ENCODE measurements around the gene BRCA2. TPM values are rescaled to one million over a fixed set of nuclear protein-coding genes. Genes with fewer than 3 reads are reported as not detected.
A peak's percentile ranks its signal among the peaks of the same experiment; 100 is the strongest.

The BRCA2 gene
- total RNA-seq, 1 donor from 2014 or later = 1.9 TPM

GRCh38 chr13:32426990-32427851, 111.9 kb downstream of the BRCA2 start:
- no peak for DNase-seq (ENCODE audit: low spot score)

DNA sequence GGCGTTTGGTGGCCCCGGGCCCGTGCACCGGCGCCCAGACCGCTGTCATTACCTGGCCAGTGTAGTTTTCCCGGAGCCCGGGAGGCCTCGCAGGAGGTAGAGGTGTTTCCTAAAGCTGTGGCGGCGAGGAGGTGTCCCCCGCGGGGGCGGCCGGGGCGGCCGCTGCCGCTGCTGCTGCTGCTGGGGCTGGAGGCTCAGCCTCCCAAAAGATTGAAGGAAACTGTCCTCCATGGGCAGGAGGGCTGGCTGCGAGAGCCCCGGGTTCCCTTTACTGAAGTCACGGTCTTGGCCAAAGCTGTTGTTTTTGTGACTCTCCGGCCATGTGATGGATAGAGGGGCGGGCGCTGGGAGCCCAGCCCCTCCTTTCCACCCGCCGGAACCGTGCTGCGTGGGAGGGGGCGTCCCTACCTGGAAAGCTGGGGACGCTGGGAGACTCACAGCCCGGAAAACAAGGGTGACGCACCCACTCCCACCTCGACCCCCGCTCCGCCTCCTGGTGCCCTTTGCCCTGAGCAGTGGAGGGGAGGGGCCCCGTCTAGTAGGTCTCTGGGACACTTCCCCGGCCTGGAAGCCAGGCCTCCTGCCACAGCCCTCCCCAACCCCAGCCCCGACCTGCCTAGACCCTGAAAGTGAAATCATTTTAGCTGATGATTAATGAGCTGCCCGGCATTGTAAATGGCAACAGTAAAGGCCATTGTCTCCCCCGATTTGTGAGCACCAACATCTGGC, 112.7 kb downstream of the BRCA2 start, which contains the start of gene N4BP2L1:
N4BP2L1 (minus strand) TSS at position 279 of the 729 bp plus-strand sequence; CDS start at position 231, 48 bp downstream.
- DNase-seq (ENCODE audit: low spot score) = peak; percentile 91

- DNase-seq (ENCODE audit: low spot score) = no peak
Measured at GRCh38 chr13:32428581-32429432, 113.5 kb downstream of the BRCA2 start.

DNA sequence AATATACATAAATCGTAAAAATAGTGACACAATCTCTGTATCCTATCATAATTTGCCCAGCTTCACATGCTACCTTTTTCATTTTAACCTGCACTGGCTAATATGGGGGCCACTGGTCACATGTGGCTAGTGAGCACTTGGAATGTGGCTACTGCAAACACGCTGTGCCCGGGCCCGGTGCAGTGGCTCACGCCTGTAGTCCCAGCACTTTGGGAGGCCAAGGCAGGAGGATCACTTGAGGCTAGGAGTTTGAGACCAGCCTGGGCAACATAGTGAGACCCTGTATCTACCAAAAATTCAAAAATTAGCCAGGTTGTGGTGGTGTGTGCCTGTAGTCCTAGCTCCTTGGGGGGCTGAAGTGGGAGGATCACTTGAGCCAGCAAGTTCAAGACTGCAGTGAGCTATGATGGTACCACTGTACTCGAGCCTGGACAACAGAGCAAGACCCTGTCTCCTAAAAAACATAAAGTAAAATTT, 114.2 kb downstream of the BRCA2 start:
- no peak for DNase-seq (ENCODE audit: low spot score)

- DNase-seq (ENCODE audit: low spot score) = no peak
Measured at GRCh38 chr13:32430018-32430747, 114.9 kb downstream of the BRCA2 start.

- no peak for DNase-seq (ENCODE audit: low spot score)
Measured at GRCh38 chr13:32431361-32431760, 116.1 kb downstream of the BRCA2 start.

DNA sequence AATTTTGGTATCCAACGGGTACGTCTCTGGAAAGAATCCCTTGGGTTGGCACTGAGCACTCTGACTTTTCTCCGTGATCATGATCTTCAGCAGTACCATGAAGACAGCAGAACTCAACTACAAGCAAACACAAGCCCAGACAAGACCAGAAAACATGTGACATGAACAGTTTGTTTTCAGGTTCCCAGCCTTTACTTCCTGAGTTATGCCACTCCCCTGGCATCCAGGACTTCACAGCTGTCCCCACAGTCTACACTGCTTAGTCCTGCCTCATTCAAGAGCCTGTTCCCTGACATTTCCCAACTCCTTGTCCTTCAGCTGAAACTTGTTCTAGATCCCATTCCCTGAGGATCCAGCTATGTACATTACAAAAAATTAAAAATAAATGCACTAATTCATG, 117.5 kb downstream of the BRCA2 start:
- DNase-seq (ENCODE audit: low spot score) = no peak

DNA sequence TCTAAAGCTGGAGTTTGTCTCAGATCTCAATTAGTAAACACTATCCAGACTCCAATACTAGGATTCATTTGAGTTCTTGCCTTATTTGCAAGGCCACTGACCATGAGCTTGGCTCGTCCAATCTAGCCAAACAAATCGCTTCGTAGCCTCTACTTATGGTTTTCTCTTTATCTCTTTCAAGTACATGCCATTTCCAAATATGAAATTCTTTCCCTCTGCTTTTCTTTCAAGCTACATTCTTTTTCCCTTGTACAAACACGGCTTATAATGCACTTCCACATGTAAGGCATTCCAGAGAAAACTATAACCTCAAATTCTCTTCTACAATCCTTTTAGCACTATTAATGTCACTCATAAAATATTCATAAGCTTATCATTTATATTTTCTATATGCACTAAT, 123.6 kb downstream of the BRCA2 start:
- no peak for DNase-seq (ENCODE audit: low spot score)

DNA sequence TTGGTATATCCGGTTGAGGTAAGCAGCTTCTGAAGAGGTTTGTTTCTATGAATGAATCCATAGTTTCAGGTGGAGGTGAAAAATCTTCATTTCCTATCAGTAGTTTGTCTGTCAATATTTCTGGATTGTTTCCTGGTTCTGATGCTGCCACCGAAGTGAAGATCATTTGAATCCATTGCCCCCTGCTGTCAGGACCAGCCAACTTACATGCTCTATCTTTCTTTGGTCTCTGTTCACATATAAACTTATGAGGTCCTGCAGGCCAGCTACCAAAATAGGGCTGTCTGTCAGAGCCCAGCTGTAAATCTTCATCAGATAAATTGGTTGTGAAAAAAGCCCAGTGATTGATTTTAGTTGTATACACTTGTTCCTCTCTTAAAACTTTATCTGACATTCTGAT, 127.8 kb downstream of the BRCA2 start:
- no peak for DNase-seq (ENCODE audit: low spot score)

- DNase-seq (ENCODE audit: low spot score) = no peak
Measured at GRCh38 chr13:32445461-32445860, 130.2 kb downstream of the BRCA2 start.

DNA sequence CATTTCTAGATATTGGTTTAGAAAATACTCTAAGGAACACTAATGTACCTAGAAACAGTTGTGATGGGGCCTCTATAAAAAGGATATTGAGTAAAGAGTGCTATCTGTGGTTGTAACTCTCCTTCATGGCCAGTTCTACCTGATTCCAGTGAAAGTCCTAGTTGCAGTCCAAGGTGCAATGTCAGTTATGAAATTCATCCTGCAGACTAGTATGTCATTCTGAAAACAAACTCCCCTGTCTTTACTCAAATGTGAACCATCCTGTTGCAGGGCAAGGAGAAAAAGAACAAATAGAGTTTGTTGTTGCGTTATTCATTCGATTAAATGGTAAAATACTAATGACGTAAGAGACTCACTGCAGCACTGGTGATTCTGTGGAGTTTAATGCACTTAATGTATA, 130.9 kb downstream of the BRCA2 start:
- DNase-seq (ENCODE audit: low spot score) = no peak

GRCh38 chr13:32446773-32447465, 131.6 kb downstream of the BRCA2 start:
- DNase-seq (ENCODE audit: low spot score) = no peak

DNA sequence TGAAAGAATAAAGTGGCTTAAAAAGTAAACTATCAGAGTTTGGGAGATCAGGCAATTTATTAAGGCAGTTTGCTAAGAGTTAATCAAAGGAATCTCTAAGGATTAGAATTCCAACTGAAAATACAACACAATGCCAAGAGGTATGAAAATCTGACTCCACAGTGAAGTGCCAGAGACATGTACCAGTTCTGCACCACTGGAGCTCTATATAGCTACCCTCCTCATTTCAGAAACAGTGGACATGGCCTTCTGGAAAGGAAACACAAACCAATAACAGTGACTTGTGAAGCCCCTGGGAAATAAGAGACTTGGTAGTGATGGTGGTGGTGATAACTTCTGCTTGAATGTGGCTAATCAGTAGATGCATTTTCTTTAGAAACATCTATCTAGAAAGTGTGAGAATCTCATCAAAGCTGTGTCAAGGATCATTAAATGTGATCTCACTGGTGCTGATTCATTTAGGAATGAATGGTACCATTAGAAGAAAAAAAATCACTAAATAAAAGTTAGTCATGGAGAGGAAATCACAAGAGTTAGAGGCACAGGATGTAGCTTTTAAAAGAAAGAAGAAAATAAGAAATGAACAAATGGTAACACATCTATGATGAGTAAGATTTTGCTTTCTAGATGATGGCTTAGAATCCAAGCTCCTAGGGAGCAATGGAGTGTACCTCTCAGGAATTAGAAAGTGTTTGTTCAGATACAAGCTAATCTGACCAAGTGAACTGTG, 132.8 kb downstream of the BRCA2 start:
- DNase-seq (ENCODE audit: low spot score) = no peak

DNA sequence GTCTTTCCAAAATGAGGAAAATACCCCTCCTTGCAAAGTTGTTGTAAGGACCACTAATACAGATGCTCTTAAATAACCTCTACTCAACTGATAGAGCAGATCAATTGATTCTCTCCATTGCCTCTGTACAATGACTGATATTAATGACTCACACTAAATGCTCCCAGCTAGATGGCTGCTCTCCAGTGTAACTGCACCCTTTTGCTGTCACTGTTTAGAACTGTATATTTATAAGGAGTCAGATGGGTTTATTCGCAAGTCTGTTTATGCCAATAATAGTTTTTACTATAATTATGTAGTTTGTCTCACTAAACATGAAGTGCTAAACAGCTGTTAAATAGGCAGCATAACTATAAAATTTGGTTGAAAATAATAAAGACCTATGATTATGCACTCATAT, 133.7 kb downstream of the BRCA2 start:
- no peak for DNase-seq (ENCODE audit: low spot score)

Other genes with a start within 250 kb of the BRCA2 start
- gene ZAR1L, start 145 bp upstream of the BRCA2 start, total RNA-seq = not detected
- 10.1 TPM for gene N4BP2L1, start 112.6 kb downstream of the BRCA2 start, total RNA-seq
- 117 TPM for gene N4BP2L2, start 223.3 kb downstream of the BRCA2 start, total RNA-seq